Left ventricle myocardium inferior (tissue), 1 donor: ENCODE data around the gene ATP2A1. TPM values are rescaled to one million over a fixed set of nuclear protein-coding genes. Genes with fewer than 3 reads are reported as not detected.

Experiments
- DNase-seq: peaks from one replicate; pipeline ENCODE4 v3.0.0-alpha.2; 2020
- H3K27ac ChIP-seq: fragments of 200-600 bp; replicated peaks from 2 replicates; pipeline ENCODE4 v1.8.0; 2021
- H3K27me3 ChIP-seq: fragments of 200-600 bp; 2 replicates; pipeline ENCODE4 v1.8.0; 2021; ENCODE audit warnings: low read depth
- H3K36me3 ChIP-seq: fragments of 200-600 bp; 2 replicates; pipeline ENCODE4 v1.8.0; 2021
- H3K4me1 ChIP-seq: fragments of 200-600 bp; 2 replicates; pipeline ENCODE4 v1.8.0; 2021
- H3K4me3 ChIP-seq: fragments of 200-600 bp; 2 replicates; pipeline ENCODE4 v1.8.0; 2021; ENCODE audit warnings: mild to moderate bottlenecking, moderate library complexity
- H3K9me3 ChIP-seq: fragments of 200-600 bp; replicated peaks from 2 replicates; pipeline ENCODE4 v1.8.0; 2021
- CTCF ChIP-seq: fragments of 200-600 bp; IDR thresholded peaks from 2 replicates; pipeline ENCODE4 v1.8.0; 2021; ENCODE audit warnings: antibody characterized with exemption, mild to moderate bottlenecking, borderline replicate concordance
- intact Hi-C: fragments of 100-400 bp; cut with micrococcal nuclease; formaldehyde crosslinking; loops from one replicate; pipeline ENCODE4 v1.11.0; 2022
- total RNA-seq: library from RNA; stranded (reverse); fragmentation: NEBNext Ultra II Directional; extraction: Animal tissue kit (Norgen Biotek cat#: 25700); gene quantifications from one replicate; pipeline ENCODE4 v1.2.1, GENCODE V29; 2021
- donor health status: DM: no; HTN: yes; CAD: no; lungs with severe emphysema.

ATP2A1 gene
- total RNA-seq, 1 donor from 2014 or later, result 0.38 TPM

GRCh38 chr16:28932339-28933141 is 54.3 kb downstream of the ATP2A1 start:
- intact Hi-C loops, result no loop called here
- Histone ChIP-seq H3K36me3 (no peaks in the 10 kb centered on the region), H3K27me3 (no peaks in the 10 kb centered on the region), H3K9me3 (no peaks in the 10 kb centered on the region), H3K4me1 (no peaks in the 10 kb centered on the region), H3K27ac (no peak overlapping the region), H3K4me3 (no peak overlapping the region)
- no peak for TF ChIP-seq CTCF
- DNase-seq, result no peak

- Histone ChIP-seq H3K4me1 (no peaks in the 10 kb centered on the region), H3K27ac (no peak overlapping the region), H3K27me3 (no peaks in the 10 kb centered on the region), H3K36me3 (no peaks in the 10 kb centered on the region), H3K9me3 (no peaks in the 10 kb centered on the region), H3K4me3 (no peak overlapping the region)
- DNase-seq, result no peak
- TF ChIP-seq CTCF, result no peak
- intact Hi-C loops, result no loop called here
Measured at GRCh38 chr16:28933171-28933570, 54.9 kb downstream of the ATP2A1 start.

GRCh38 chr16:28935346-28935745 is 57.1 kb downstream of the ATP2A1 start:
- Histone ChIP-seq H3K36me3 (no peaks in the 10 kb centered on the region), H3K27ac (no peak overlapping the region), H3K9me3 (no peaks in the 10 kb centered on the region), H3K4me3 (no peak overlapping the region), H3K4me1 (no peaks in the 10 kb centered on the region), H3K27me3 (no peaks in the 10 kb centered on the region)
- DNase-seq, result no peak
- no peak for TF ChIP-seq CTCF
- intact Hi-C loops, result no loop called here

- Histone ChIP-seq H3K27me3 (no peaks in the 10 kb centered on the region), H3K4me1 (no peaks in the 10 kb centered on the region), H3K36me3 (no peaks in the 10 kb centered on the region), H3K9me3 (no peaks in the 10 kb centered on the region), H3K4me3 (peak overlapping the region; percentile 49), H3K27ac (no peak overlapping the region)
- DNase-seq, result peak; percentile 76
- intact Hi-C loops, result no loop called here
- TF ChIP-seq CTCF, result no peak
Measured at GRCh38 chr16:28935924-28936783, 57.9 kb downstream of the ATP2A1 start.

- Histone ChIP-seq H3K4me1 (no peaks in the 10 kb centered on the region), H3K27ac (no peak overlapping the region), H3K27me3 (no peaks in the 10 kb centered on the region), H3K9me3 (no peaks in the 10 kb centered on the region), H3K4me3 (peak overlapping the region; percentile 49), H3K36me3 (no peaks in the 10 kb centered on the region)
- no peak for TF ChIP-seq CTCF
- intact Hi-C loops, result no loop called here
- no peak for DNase-seq
Measured at GRCh38 chr16:28936784-28937155, 58.5 kb downstream of the ATP2A1 start.
